Hepatic stellate cell (primary cell): ENCODE results near the gene PHTF2.
A peak's percentile ranks its signal among the peaks of the same experiment; 100 is the strongest.
"Not testable (repeated sequence)": the region's sequence is repeated elsewhere in the genome, so short reads cannot be mapped to it uniquely, and the experiment has no call there.

Source experiments
- DNase-seq: peaks from one replicate; pipeline ENCODE4 v3.0.0; 2011; ENCODE audit warnings: low spot score

The PHTF2 gene

GRCh38 chr7:77830649-77831355 lies 32.2 kb downstream of the PHTF2 start:
- DNase-seq, result no peak

GRCh38 chr7:77831481-77831880 lies 32.9 kb downstream of the PHTF2 start:
- no peak for DNase-seq

GRCh38 chr7:77831953-77832352 lies 33.4 kb downstream of the PHTF2 start:
- no peak for DNase-seq

GRCh38 chr7:77833136-77833535 lies 34.6 kb downstream of the PHTF2 start:
- no peak for DNase-seq

- not testable (repeated sequence) for DNase-seq
Measured at GRCh38 chr7:77836425-77836824, 37.9 kb downstream of the PHTF2 start.

- DNase-seq, result no peak
Measured at GRCh38 chr7:77837275-77837674, 38.7 kb downstream of the PHTF2 start.

GRCh38 chr7:77837966-77838365 lies 39.4 kb downstream of the PHTF2 start:
- no peak for DNase-seq

- DNase-seq, result no peak
Measured at GRCh38 chr7:77838929-77839491, 40.4 kb downstream of the PHTF2 start.

- no peak for DNase-seq
Measured at GRCh38 chr7:77839919-77840318, 41.3 kb downstream of the PHTF2 start.

GRCh38 chr7:77843194-77843593 lies 44.6 kb downstream of the PHTF2 start:
- no peak for DNase-seq

GRCh38 chr7:77846317-77847092 lies 47.9 kb downstream of the PHTF2 start:
- DNase-seq, result no peak

- DNase-seq, result no peak
Measured at GRCh38 chr7:77855371-77856083, 57.0 kb downstream of the PHTF2 start.

GRCh38 chr7:77858278-77858677 lies 59.7 kb downstream of the PHTF2 start:
- DNase-seq, result no peak

- DNase-seq, result no peak
Measured at GRCh38 chr7:77859343-77859742, 60.8 kb downstream of the PHTF2 start.

GRCh38 chr7:77862691-77863090 lies 64.1 kb downstream of the PHTF2 start:
- no peak for DNase-seq

GRCh38 chr7:77863860-77864259 lies 65.3 kb downstream of the PHTF2 start:
- no peak for DNase-seq

- peak; percentile 6 for DNase-seq
Measured at GRCh38 chr7:77866370-77866769, 67.8 kb downstream of the PHTF2 start.

- DNase-seq, result peak; percentile 26
Measured at GRCh38 chr7:77866786-77867536, 68.4 kb downstream of the PHTF2 start.

- peak; percentile 7 for DNase-seq
Measured at GRCh38 chr7:77867537-77867865, 68.9 kb downstream of the PHTF2 start.

GRCh38 chr7:77872256-77872655 lies 73.7 kb downstream of the PHTF2 start:
- not testable (repeated sequence) for DNase-seq

GRCh38 chr7:77873416-77874327 lies 75.1 kb downstream of the PHTF2 start:
- not testable (repeated sequence) for DNase-seq
